ENCODE data around the gene DMRT2.

DNA sequence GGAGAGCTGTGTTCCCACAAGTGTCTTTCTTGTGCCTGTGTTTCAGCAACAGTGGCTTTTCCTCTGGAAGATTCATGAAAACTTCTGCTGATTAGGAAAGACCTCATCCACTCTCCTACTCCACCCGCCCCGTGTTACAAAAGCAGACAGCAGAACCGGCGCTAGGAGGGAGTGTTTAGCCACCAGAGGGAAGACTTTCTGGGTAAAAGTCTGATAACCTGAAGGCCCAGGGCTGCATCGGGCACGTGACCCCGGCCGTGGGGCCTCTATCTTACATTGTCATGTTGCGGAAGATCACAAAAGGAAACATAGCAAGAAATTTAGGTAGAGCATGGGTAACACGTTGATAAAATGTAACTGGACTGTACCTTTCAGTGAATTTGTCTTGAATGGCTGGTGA is 32.0 kb upstream of the DMRT2 start:
- TF ChIP-seq, protein P1, sequence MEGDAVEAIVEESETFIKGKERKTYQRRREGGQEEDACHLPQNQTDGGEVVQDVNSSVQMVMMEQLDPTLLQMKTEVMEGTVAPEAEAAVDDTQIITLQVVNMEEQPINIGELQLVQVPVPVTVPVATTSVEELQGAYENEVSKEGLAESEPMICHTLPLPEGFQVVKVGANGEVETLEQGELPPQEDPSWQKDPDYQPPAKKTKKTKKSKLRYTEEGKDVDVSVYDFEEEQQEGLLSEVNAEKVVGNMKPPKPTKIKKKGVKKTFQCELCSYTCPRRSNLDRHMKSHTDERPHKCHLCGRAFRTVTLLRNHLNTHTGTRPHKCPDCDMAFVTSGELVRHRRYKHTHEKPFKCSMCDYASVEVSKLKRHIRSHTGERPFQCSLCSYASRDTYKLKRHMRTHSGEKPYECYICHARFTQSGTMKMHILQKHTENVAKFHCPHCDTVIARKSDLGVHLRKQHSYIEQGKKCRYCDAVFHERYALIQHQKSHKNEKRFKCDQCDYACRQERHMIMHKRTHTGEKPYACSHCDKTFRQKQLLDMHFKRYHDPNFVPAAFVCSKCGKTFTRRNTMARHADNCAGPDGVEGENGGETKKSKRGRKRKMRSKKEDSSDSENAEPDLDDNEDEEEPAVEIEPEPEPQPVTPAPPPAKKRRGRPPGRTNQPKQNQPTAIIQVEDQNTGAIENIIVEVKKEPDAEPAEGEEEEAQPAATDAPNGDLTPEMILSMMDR (IDR thresholded peaks at IDR 0.05), result peak; percentile 37 to 57 (median 48)
- TF ChIP-seq POLR2A (IDR thresholded peaks at IDR 0.05), result no peak
